H1 (cell line): Measurements from ENCODE around the gene KRTAP10-3. TPM values are rescaled to one million over a fixed set of nuclear protein-coding genes. Genes with fewer than 3 reads are reported as not detected.

ENCODE experiments used
- NRF1 ChIP-seq: IDR thresholded peaks from 2 replicates; pipeline ENCODE4 v1.6.1; 2011; ENCODE audit warnings: mild to moderate bottlenecking, low read depth, low read length, improper control_type of control experiment
- SIN3A ChIP-seq, 2 experiments: IDR thresholded peaks in 1 of 2; conservative IDR thresholded peaks in 1 of 2; 2 replicates each; pipeline ENCODE4 v1.6.1; 2011 to 2012; ENCODE audit warnings: low read length in 2 of 2, improper control_type of control experiment in 1 of 2, low read depth in 1 of 2, mild to moderate bottlenecking in 1 of 2
- SP2 ChIP-seq: IDR thresholded peaks from 2 replicates; pipeline ENCODE4 v1.6.1; 2012; ENCODE audit warnings: mild to moderate bottlenecking, low read length, inconsistent platforms
- TEAD4 ChIP-seq: IDR thresholded peaks from 2 replicates; pipeline ENCODE4 v1.6.1; 2012; ENCODE audit warnings: low read depth, low read length, inconsistent platforms, mixed read lengths
- polyA plus RNA-seq, 7 experiments: library from polyadenylated mRNA; depleted of rRNA in 3 of 7; stranded (reverse) in 5 of 7; unstranded in 2 of 7; fragments of >200 nt in 5 of 7; fragments of 200-250 nt in 2 of 7; gene quantifications; 1 replicate in 5 of 7; 2 replicates in 1 of 7; 4 replicates in 1 of 7; pipeline versions ENCODE4 v1.2.1 to v1.2.3, GENCODE V29; 2011 to 2013; ENCODE audit warnings: missing spikeins in 2 of 7, mixed read lengths in 2 of 7
- total RNA-seq: library from RNA; stranded (reverse); fragmentation: NEBNext Ultra II Directional; extraction: Animal tissue kit (Norgen Biotek cat#: 25700); gene quantifications from 2 replicates; pipeline ENCODE4 v1.2.1, GENCODE V29; 2021
- TF ChIP-seq, protein P1 (sequence below): IDR thresholded peaks from 2 replicates; pipeline ENCODE4 v1.6.1; 2011; ENCODE audit warnings: low read length, improper control_type of control experiment

KRTAP10-3 gene
- total and polyA plus RNA-seq, 2 of the 8 experiments (the other 6 are each of a cell fraction or from before 2014, with no cell fraction given) = not detected

DNA sequence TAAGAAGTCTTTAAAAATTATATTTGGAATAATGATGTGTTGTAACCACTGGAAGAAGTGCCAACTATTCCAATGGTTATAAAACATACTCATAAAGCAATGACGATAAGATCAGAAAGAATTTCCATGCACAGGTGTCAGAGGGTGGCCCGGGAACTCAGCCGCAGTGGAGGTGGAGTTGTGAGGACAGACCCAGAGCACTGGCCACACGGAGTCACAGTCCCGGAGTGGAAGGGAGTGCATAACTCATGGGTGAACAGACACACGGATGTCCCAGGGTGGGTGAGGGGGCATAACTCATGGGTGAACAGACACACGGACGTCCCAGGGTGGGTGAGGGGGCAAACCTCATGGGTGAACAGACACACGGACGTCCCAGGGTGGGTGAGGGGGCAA lies 17.4 kb upstream of the KRTAP10-3 start (continued):
- TF ChIP-seq SIN3A (conservative IDR thresholded peaks at IDR 0.05 in 1 of 2, IDR thresholded peaks at IDR 0.05 in 1 of 2; ENCODE audit: low read depth in 1 of 2, low read length in 2 of 2) (no peak), TEAD4 (no peak), NRF1 (no peak), SP2 (no peak)
- TF ChIP-seq, protein P1, sequence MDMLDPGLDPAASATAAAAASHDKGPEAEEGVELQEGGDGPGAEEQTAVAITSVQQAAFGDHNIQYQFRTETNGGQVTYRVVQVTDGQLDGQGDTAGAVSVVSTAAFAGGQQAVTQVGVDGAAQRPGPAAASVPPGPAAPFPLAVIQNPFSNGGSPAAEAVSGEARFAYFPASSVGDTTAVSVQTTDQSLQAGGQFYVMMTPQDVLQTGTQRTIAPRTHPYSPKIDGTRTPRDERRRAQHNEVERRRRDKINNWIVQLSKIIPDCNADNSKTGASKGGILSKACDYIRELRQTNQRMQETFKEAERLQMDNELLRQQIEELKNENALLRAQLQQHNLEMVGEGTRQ = no peak
